Bronchial epithelial cell (primary cell): ENCODE data around the gene MTAP. TPM values are rescaled to one million over a fixed set of nuclear protein-coding genes. Genes with fewer than 3 reads are reported as not detected.
A peak's percentile ranks its signal among the peaks of the same experiment; 100 is the strongest.

ENCODE experiments used
- DNase-seq: peaks from one replicate; pipeline ENCODE4 v3.0.0-alpha.2; 2010; ENCODE audit warnings: low read depth
- FAIRE-seq: peaks from 2 replicates; lab custom pipeline; 2011; peaks lifted over from hg19 to GRCh38; lab: Jason Lieb, UNC
- H3K27me3 ChIP-seq: 2 replicates; pipeline ENCODE4 v1.5.1; 2011; ENCODE audit warnings: low read length; ENCODE audit not compliant: control insufficient read depth, insufficient read depth
- H3K36me3 ChIP-seq: 2 replicates; pipeline ENCODE4 v1.5.1; 2011; ENCODE audit warnings: low read length; ENCODE audit not compliant: control insufficient read depth, insufficient read depth
- H3K4me3 ChIP-seq: 2 replicates; pipeline ENCODE4 v1.5.1; 2011; ENCODE audit warnings: mild to moderate bottlenecking, low read depth, low read length, control low read depth
- CTCF ChIP-seq: IDR thresholded peaks from 2 replicates; pipeline ENCODE4 v1.5.1; 2011; ENCODE audit warnings: mild to moderate bottlenecking, moderate library complexity, low read length, control low read depth, inconsistent platforms; ENCODE audit not compliant: insufficient read depth, severe bottlenecking
- total RNA-seq: library from RNA; depleted of rRNA; stranded (reverse); fragments of >200 nt; gene quantifications from 2 replicates; pipeline ENCODE4 v1.2.1, GENCODE V29; 2014

MTAP gene
- total RNA-seq, 1 donor from 2014 or later: 44.8 TPM

- Histone ChIP-seq H3K4me3 (no peak overlapping the region), H3K36me3 (no peaks in the 10 kb centered on the region), H3K27me3 (no peaks in the 10 kb centered on the region)
- FAIRE-seq (no peak), DNase-seq (no peak)
- no peak for TF ChIP-seq CTCF
These were observed 70.3 kb downstream of the MTAP start for GRCh38 chr9:21872696-21873095.

- Histone ChIP-seq H3K36me3 (no peaks in the 10 kb centered on the region), H3K27me3 (no peaks in the 10 kb centered on the region), H3K4me3 (no peak overlapping the region)
- TF ChIP-seq CTCF: no peak
- DNase-seq (peak; percentile 86), FAIRE-seq (no peak)
These were observed 71.2 kb downstream of the MTAP start for GRCh38 chr9:21873540-21874221.

GRCh38 chr9:21875893-21876292 is 73.5 kb downstream of the MTAP start:
- DNase-seq: no peak
- no peak for FAIRE-seq
- TF ChIP-seq CTCF: no peak
- no peaks in the 10 kb centered on the region for H3K27me3 ChIP-seq
- H3K36me3 ChIP-seq: no peaks in the 10 kb centered on the region
- no peak overlapping the region for H3K4me3 ChIP-seq

- Histone ChIP-seq H3K36me3 (no peaks in the 10 kb centered on the region), H3K4me3 (no peak overlapping the region), H3K27me3 (no peaks in the 10 kb centered on the region)
- TF ChIP-seq CTCF: no peak
- DNase-seq: no peak
- no peak for FAIRE-seq
These were observed 81.2 kb downstream of the MTAP start for GRCh38 chr9:21883642-21884041.

GRCh38 chr9:21889673-21890072 is 87.2 kb downstream of the MTAP start:
- H3K36me3 ChIP-seq: peaks cover 6% of the 10 kb centered on the region
- H3K4me3 ChIP-seq: no peak overlapping the region
- H3K27me3 ChIP-seq: no peaks in the 10 kb centered on the region
- no peak for DNase-seq
- FAIRE-seq: no peak
- no peak for TF ChIP-seq CTCF

- no peak for DNase-seq
- Histone ChIP-seq H3K27me3 (no peaks in the 10 kb centered on the region), H3K4me3 (no peak overlapping the region), H3K36me3 (peaks cover 6% of the 10 kb centered on the region)
- TF ChIP-seq CTCF: no peak
- no peak for FAIRE-seq
These were observed 88.3 kb downstream of the MTAP start for GRCh38 chr9:21890696-21891095.
